A549 (cell line): ENCODE data around the gene FAM13A. TPM values are rescaled to one million over a fixed set of nuclear protein-coding genes. Genes with fewer than 3 reads are reported as not detected.
A peak's percentile ranks its signal among the peaks of the same experiment; 100 is the strongest.

Experiments
- ATAC-seq, 2 experiments: fragments of 200-7000 bp in 1 of 2; fragments of >200 bp in 1 of 2; cut with Nextera tagmentation in 1 of 2; cut with Tn5 transposase in 1 of 2; 3 replicates each; pipeline versions ENCODE4 v1.8.0 to v1.9.1; 2018 to 2020; ENCODE audit warnings: mild to moderate bottlenecking in 1 of 2, moderate library complexity in 1 of 2
- CTCF ChIA-PET: fragments of 300-600 bp; sonication (Branson Sonifier 250); formaldehyde crosslinking; extraction: SDS; loops from one replicate; lab custom pipeline; 2021; ENCODE audit warnings: antibody characterized with exemption, inconsistent platforms; lab: Yijun Ruan, JAX
- POLR2A ChIA-PET: fragments of 350-600 bp; formaldehyde crosslinking; extraction: SDS; loops from one replicate; lab custom pipeline; 2021; ENCODE audit warnings: antibody characterized with exemption, inconsistent platforms; lab: Yijun Ruan, JAX
- DNase-seq, 2 experiments: peaks; one replicate each; pipeline versions ENCODE4 v3.0.0 to v3.0.0-alpha.2; 2011 to 2016; ENCODE audit warnings: low read depth in 1 of 2, low spot score in 1 of 2
- FAIRE-seq: peaks from 2 replicates; lab custom pipeline; 2011; peaks lifted over from hg19 to GRCh38; lab: Jason Lieb, UNC
- H3K27ac ChIP-seq, 2 experiments: fragments of >200 bp; sonication (Bioruptor Twin); formaldehyde crosslinking; 3 replicates each; pipeline ENCODE4 v1.5.1; 2016 to 2017
- H3K4me1 ChIP-seq: fragments of >200 bp; sonication (Bioruptor Twin); formaldehyde crosslinking; 3 replicates; pipeline ENCODE4 v1.6.1; 2016
- H3K4me2 ChIP-seq: fragments of >200 bp; sonication (Bioruptor Twin); formaldehyde crosslinking; 3 replicates; pipeline ENCODE4 v1.6.1; 2016
- H3K4me3 ChIP-seq: fragments of >200 bp; sonication (Bioruptor Twin); formaldehyde crosslinking; 3 replicates; pipeline ENCODE4 v1.5.1; 2016
- H3K9me3 ChIP-seq: fragments of >200 bp; sonication (Bioruptor Twin); formaldehyde crosslinking; 3 replicates; pipeline ENCODE4 v1.6.1; 2016
- CBX8 ChIP-seq: fragments of 200-600 bp; sonication (generic); IDR thresholded peaks from 2 replicates; pipeline ENCODE4 v1.6.1; 2016
- CEBPB ChIP-seq, 2 experiments: fragments of >200 bp in 1 of 2; sonication (Bioruptor Twin) in 1 of 2; formaldehyde crosslinking in 1 of 2; IDR thresholded peaks; 2 replicates each; pipeline ENCODE4 v1.6.1; 2012 to 2016
- CHD2 ChIP-seq: fragments of 150-350 bp; IDR thresholded peaks from 2 replicates; pipeline ENCODE4 v1.6.1; 2014; ENCODE audit warnings: low read length; ENCODE audit not compliant: partially characterized antibody
- FOSL2 ChIP-seq, 2 experiments: fragments of 450-650 bp in 1 of 2; fragments of >200 bp in 1 of 2; sonication (Bioruptor Twin) in 1 of 2; formaldehyde crosslinking; IDR thresholded peaks; 2 replicates each; pipeline versions ENCODE4 v1.5.0 to v1.6.1; 2016 to 2020; ENCODE audit warnings: mild to moderate bottlenecking in 1 of 2, moderate library complexity in 1 of 2
- GATA3 ChIP-seq: IDR thresholded peaks from 2 replicates; pipeline ENCODE4 v1.6.1; 2012; ENCODE audit warnings: borderline replicate concordance
- HDAC2 ChIP-seq: fragments of 200-600 bp; sonication (generic); IDR thresholded peaks from 2 replicates; pipeline ENCODE4 v1.6.1; 2016
- HOXA7 ChIP-seq: fragments of 250-450 bp; sonication (Bioruptor Pico); IDR thresholded peaks from 2 replicates; pipeline ENCODE4 v1.5.0; 2020; ENCODE audit warnings: mild to moderate bottlenecking, moderate library complexity
- MYC ChIP-seq: IDR thresholded peaks from 2 replicates; pipeline ENCODE4 v1.6.1; 2012; ENCODE audit warnings: mild to moderate bottlenecking, inconsistent platforms, low read length, improper control_type of control experiment, borderline replicate concordance
- NFE2L2 ChIP-seq: fragments of 150-350 bp; conservative IDR thresholded peaks from 2 replicates; pipeline ENCODE4 v1.6.1; 2014; ENCODE audit warnings: low read length
- NPAS2 ChIP-seq: fragments of 250-450 bp; sonication (Bioruptor Pico); IDR thresholded peaks from 2 replicates; pipeline ENCODE4 v1.8.0; 2022; ENCODE audit warnings: mild to moderate bottlenecking, moderate library complexity, borderline replicate concordance
- POLR2A ChIP-seq: IDR thresholded peaks from 2 replicates; pipeline ENCODE4 v1.6.1; 2012; ENCODE audit warnings: mild to moderate bottlenecking, low read length
- RAD21 ChIP-seq, 2 experiments: fragments of >200 bp in 1 of 2; sonication (Bioruptor Twin) in 1 of 2; formaldehyde crosslinking in 1 of 2; IDR thresholded peaks in 1 of 2; conservative IDR thresholded peaks in 1 of 2; 2 replicates in 1 of 2; 3 replicates in 1 of 2; pipeline ENCODE4 v1.6.1; 2012 to 2018; ENCODE audit warnings: inconsistent platforms in 1 of 2
- RFX5 ChIP-seq: fragments of 450-650 bp; IDR thresholded peaks from 2 replicates; pipeline ENCODE4 v1.7.1; 2014; ENCODE audit warnings: antibody characterized with exemption, mild to moderate bottlenecking, moderate library complexity
- SMC3 ChIP-seq: fragments of >200 bp; sonication (Bioruptor Twin); formaldehyde crosslinking; IDR thresholded peaks from 3 replicates; pipeline ENCODE4 v1.6.1; 2018; ENCODE audit warnings: inconsistent platforms
- TP53 ChIP-seq: fragments of 250-450 bp; sonication (Bioruptor Pico); IDR thresholded peaks from 2 replicates; pipeline ENCODE4 v1.5.0; 2021; ENCODE audit warnings: mild to moderate bottlenecking, moderate library complexity
- ZC3H11A ChIP-seq: fragments of 450-650 bp; IDR thresholded peaks from 2 replicates; pipeline ENCODE4 v1.6.1; 2014; ENCODE audit warnings: antibody characterized with exemption, mild to moderate bottlenecking
- ZNF302 ChIP-seq: fragments of 250-450 bp; sonication (Bioruptor Pico); IDR thresholded peaks from 2 replicates; pipeline ENCODE4 v1.9.0; 2021; ENCODE audit warnings: inconsistent platforms, mild to moderate bottlenecking, moderate library complexity
- WGBS: methylation state at CpG from one replicate; pipeline ENCODE4 v1.1.6; 2017; ENCODE audit errors: missing lambda C conversion rate; 5-methylcytosine and 5-hydroxymethylcytosine counted together
- polyA plus RNA-seq, 4 experiments: library from polyadenylated mRNA; depleted of rRNA in 3 of 4; stranded (reverse); fragments of >200 nt; fragmentation: RNase III in 1 of 4; extraction: RNeasy Plus Mini Kit Qiagen cat#74134 plus additional on column Dnase treatment in 1 of 4; gene quantifications; 2 replicates in 3 of 4; 3 replicates in 1 of 4; pipeline ENCODE4 v1.2.3, GENCODE V29; 2011 to 2017
- TF ChIP-seq, protein P1 (sequence below): IDR thresholded peaks from 2 replicates; pipeline ENCODE4 v1.6.1; 2012
- TF ChIP-seq, protein P2 (sequence below): fragments of >200 bp; sonication (Bioruptor Twin); formaldehyde crosslinking; IDR thresholded peaks from 2 replicates; pipeline ENCODE4 v1.6.1; 2016

FAM13A gene
- polyA plus RNA-seq, 2 of the 4 experiments (the other 2 are of a cell fraction), result 6.5 to 22.0 TPM

DNA sequence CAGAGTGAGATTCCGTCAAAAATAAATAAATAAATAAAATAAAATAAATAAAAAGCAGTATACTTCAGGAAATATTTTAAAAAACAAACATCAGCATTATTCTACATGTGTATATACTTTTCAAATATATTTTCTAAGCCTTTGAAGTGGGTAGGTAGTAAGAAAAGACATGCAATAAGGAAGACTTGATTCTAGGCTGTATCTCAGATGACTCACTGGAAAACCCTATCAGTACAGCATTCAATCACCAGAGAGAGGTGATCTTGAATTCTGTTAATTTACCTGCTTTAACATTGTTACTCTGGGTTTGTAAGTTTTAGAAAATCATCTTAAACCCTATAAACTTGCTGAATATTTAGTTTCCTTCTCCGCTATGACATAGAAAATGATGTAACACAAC lies 252.8 kb downstream of the FAM13A start:
- no peaks in the 10 kb centered on the region for H3K9me3 ChIP-seq
- CTCF ChIA-PET, result interaction anchor here (1.7 to 2.0 kb wide), 2 partner anchors 10 to 14 kb away, joined by 3 to 6 read pairs; no protein-coding TSS in a partner anchor
- DNase-seq, result no peak
- H3K4me1 ChIP-seq, result peaks cover 14% of the 10 kb centered on the region
- TF ChIP-seq FOSL2 (IDR thresholded peaks at IDR 0.05), result no peak
- no peak for TF ChIP-seq FOSL2 (CRISPR knock-in tag; IDR thresholded peaks at IDR 0.05)
- H3K27ac ChIP-seq, result peak overlapping the region in 1 of 2 experiments; percentile 26; a peak in 1 of 6 replicates
- no peak for ATAC-seq
- no peak for FAIRE-seq
- no peak overlapping the region for H3K4me3 ChIP-seq
- POLR2A ChIA-PET, result no interaction called here
- H3K4me2 ChIP-seq, result peak overlapping the region; percentile 24; the same call in 1 of the 3 replicates
- 88% methylated on average over 2 of the region's 2 CpGs for WGBS

DNA sequence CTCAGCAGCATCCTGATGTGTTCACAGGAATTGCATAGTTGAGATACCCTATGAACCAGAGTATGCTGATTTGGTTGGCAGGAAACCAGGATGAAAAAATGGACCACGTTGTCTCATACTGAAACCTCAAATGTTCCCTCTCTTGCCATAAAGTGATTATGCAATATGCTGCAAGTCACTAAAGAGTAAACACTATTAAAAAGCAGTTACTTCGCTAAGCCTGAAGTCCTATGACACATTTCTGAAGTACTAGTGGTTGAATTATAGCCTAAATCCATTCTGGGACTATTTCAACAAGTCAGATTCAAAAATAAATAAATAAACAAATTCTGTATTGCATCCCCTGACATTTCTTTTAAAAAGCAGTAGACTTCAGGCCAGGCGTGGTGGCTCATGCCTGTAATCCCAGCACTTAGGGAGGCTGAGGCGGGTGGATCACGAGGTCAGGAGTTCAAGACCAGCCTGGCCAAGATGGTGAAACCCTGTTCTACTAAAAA lies 253.3 kb downstream of the FAM13A start:
- ATAC-seq (peak; percentile 39 to 41; a peak in 1 of 6 replicates), DNase-seq (peak in 1 of 2 experiments; percentile 28), FAIRE-seq (no peak)
- ChIA-PET POLR2A (no interaction called here), CTCF (interaction anchor here (2.0 kb wide), 1 partner anchor 15 kb away, joined by 6 read pairs; no protein-coding TSS in a partner anchor)
- peak overlapping the region in 1 of 2 experiments; percentile 26; a peak in 1 of 6 replicates for H3K27ac ChIP-seq
- TF ChIP-seq GATA3 (no peak), TP53 (CRISPR knock-in tag) (no peak), CEBPB (IDR thresholded peaks at IDR 0.05) (peak; percentile 69 to 73), RFX5 (no peak), CHD2 (no peak), HOXA7 (CRISPR knock-in tag) (no peak), HDAC2 (no peak), ZNF302 (no peak)
- H3K4me1 ChIP-seq, result peaks cover 14% of the 10 kb centered on the region
- no peaks in the 10 kb centered on the region for H3K9me3 ChIP-seq
- H3K4me2 ChIP-seq, result peak overlapping the region; percentile 24; the same call in 1 of the 3 replicates
- 80% methylated on average over 5 of the region's 5 CpGs for WGBS
- no peak overlapping the region for H3K4me3 ChIP-seq

DNA sequence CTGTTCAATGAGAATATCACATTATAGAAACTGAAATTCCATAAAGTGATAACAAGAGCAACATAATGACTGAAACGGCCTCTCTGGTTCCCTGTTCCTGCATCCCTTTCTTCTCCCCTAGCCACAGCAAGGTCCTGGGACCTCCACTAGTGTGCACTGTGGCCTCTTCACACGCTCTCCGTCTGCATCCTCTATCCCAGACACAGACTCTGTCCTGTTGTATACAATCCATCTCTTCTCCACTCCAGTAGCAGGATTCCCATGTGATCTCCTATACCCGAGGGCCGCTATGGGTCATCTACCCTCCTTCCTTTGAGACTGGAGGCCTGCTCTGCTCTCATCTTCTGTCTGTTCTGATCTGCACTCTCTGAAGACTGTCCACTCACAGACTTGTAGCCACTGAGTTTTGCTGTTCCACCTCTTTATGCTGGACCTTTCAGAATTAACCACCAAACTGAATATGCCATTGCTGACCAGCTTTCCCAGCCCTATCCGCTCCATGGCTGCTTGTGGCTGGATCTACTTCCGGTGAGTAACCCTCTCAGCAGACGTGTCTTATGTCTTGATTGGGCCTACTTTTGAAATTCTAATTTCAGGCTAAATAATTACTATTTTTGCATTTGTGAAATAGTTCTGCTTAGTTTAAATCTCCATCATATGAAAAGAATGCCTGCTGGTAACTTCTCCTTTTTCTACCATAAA lies 254.2 kb downstream of the FAM13A start:
- no peak for DNase-seq
- Histone ChIP-seq H3K9me3 (no peaks in the 10 kb centered on the region), H3K4me2 (no peak overlapping the region), H3K4me3 (no peak overlapping the region), H3K4me1 (peaks cover 14% of the 10 kb centered on the region), H3K27ac (peak overlapping the region in 1 of 2 experiments; percentile 25; a peak in 1 of 6 replicates)
- POLR2A ChIA-PET, result no interaction called here
- CTCF ChIA-PET, result no interaction called here
- 94% methylated on average over 8 of the region's 8 CpGs for WGBS
- no peak for TF ChIP-seq MYC
- TF ChIP-seq, protein P1, sequence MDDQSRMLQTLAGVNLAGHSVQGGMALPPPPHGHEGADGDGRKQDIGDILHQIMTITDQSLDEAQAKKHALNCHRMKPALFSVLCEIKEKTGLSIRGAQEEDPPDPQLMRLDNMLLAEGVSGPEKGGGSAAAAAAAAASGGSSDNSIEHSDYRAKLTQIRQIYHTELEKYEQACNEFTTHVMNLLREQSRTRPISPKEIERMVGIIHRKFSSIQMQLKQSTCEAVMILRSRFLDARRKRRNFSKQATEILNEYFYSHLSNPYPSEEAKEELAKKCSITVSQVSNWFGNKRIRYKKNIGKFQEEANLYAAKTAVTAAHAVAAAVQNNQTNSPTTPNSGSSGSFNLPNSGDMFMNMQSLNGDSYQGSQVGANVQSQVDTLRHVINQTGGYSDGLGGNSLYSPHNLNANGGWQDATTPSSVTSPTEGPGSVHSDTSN, result no peak
- TF ChIP-seq SMC3, result no peak
- no peak for TF ChIP-seq ZC3H11A
- no peak for TF ChIP-seq POLR2A
- TF ChIP-seq CBX8, result no peak
- TF ChIP-seq, protein P2, sequence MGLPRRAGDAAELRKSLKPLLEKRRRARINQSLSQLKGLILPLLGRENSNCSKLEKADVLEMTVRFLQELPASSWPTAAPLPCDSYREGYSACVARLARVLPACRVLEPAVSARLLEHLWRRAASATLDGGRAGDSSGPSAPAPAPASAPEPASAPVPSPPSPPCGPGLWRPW, result no peak
- TF ChIP-seq CHD2, result no peak
- TF ChIP-seq NPAS2 (CRISPR knock-in tag), result no peak
- no peak for TF ChIP-seq NFE2L2
- FAIRE-seq, result no peak
- ATAC-seq, result 0 out of 6 replicates have a peak, but pooled peaks of 1 of the 2 experiments have one; percentile 24

DNA sequence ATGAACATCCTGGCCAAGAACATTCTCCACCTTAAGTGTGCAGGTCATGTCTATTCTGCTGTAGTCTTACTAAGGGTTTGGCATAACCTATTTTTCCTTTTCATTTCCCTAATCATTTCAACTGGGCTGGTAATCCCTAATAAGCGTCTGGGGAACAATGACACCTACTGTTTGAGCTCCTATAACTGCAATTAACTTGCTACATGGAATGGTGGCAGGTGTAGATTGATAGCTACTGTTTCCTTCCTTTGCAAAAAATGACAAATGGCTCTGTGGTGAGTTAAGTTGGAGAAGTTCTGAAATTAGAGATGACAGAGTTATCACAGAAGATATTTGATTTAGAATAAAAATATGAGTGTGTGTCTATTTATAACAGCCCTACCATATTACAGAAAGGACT lies 254.8 kb downstream of the FAM13A start:
- WGBS, result 81% methylated on average over 1 of the region's 1 CpG
- FAIRE-seq (no peak), DNase-seq (no peak), ATAC-seq (no peak)
- TF ChIP-seq RAD21 (conservative IDR thresholded peaks at IDR 0.05 in 1 of 2, IDR thresholded peaks at IDR 0.05 in 1 of 2), result peak in 1 of 2 experiments; percentile 15; a peak in 1 of 5 replicates
- TF ChIP-seq, protein P1, result no peak
- H3K9me3 ChIP-seq, result no peaks in the 10 kb centered on the region
- CTCF ChIA-PET, result interaction anchor here (1.1 kb wide), 1 partner anchor 93 kb away, joined by 3 read pairs; no protein-coding TSS in a partner anchor
- no peak overlapping the region; a peak in 1 of 6 replicates for H3K27ac ChIP-seq
- POLR2A ChIA-PET, result no interaction called here
- no peak overlapping the region for H3K4me3 ChIP-seq
- H3K4me1 ChIP-seq, result peaks cover 14% of the 10 kb centered on the region
- H3K4me2 ChIP-seq, result no peak overlapping the region
